ENCODE data around the gene DGUOK.
A peak's percentile ranks its signal among the peaks of the same experiment; 100 is the strongest.

DGUOK gene

GRCh38 chr2:73983322-73984202 is 56.9 kb downstream of the DGUOK start:
- no peak for DNase-seq

DNA sequence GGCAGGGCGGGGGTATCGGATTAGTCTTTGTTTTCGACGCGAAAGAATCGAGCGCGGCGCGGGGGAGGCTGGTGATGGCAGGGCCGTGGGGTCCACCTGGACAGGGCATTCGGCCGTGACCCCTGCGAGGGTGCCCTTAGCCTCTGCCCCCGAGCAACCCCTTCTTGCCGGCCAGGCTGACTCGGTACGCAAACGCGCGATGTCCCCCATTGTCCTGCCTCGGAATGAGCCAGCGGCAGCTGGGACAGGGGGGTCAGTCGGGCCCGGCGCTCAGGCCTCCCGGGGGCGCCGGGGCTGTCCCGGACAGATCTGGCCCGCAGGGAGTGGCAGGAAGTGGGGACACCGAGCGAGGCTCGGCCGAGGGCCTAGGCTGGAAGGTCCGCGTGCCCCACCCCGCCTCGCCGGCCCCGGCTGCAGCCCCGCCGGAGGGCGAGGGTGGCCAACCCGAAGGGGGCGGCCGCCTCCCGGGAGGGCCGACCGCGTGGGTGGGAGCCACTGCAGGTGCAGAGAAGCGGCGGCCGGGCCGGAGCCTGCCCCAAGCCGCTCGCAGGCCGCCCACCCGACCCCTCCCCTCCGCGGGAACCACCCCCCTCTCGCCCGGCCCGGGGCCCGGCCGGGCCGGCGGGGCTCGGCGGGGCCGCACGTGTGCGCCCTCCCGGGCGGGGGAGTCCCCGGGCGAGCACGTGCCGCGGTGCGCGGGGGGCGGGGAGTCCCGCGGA is 57.7 kb downstream of the DGUOK start, which contains the start of gene TET3:
Gene TET3 (plus strand): TSS at position 708 of the 719 bp plus-strand sequence. CDS start 1,494 bp downstream, outside the sequence.
- peak; percentile 71 for DNase-seq

- DNase-seq = peak; percentile 73
Observed at GRCh38 chr2:73984922-73985307, 58.2 kb downstream of the DGUOK start.

DNA sequence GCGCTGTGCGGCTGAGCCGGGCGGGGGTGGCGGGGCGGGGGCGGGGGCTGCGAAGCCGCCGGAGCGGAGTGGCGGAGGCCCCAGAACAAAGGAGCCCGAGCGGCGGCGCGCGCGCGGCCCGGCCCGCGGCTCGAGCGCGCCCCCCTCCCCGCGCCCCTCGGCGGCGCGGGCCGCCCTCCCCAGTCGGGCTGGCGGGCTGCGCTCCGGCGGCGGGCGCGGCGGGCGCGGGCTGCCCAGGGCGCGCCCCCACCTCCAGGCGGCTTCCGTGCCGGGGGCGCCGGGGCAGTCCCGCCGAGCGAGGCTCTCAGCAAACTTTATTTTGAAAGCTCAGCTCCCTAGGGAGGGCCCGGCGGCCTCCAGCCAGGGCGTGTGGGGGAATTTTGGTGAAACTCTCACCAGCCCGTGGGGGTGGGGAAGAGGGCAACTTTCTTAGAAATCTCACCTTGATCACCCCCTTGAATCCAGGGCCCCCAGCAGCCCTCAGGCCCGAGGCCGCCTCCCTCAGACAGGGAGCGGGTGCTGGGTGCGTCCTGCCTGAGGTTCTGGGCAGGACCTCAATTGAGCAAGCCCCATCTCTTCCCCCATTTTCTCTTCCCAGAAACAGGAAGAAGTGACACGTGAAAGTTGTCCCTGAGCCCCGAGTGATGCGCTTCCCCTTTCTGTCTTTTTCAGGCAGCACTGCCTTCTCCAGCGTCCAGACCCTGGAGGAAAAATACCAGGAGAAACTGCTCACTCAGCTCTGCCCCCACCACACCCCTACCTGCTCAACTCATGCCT is 58.8 kb downstream of the DGUOK start:
- DNase-seq = peak; percentile 72

- peak; percentile 42 for DNase-seq
Observed at GRCh38 chr2:73986085-73986681, 59.5 kb downstream of the DGUOK start.

DNA sequence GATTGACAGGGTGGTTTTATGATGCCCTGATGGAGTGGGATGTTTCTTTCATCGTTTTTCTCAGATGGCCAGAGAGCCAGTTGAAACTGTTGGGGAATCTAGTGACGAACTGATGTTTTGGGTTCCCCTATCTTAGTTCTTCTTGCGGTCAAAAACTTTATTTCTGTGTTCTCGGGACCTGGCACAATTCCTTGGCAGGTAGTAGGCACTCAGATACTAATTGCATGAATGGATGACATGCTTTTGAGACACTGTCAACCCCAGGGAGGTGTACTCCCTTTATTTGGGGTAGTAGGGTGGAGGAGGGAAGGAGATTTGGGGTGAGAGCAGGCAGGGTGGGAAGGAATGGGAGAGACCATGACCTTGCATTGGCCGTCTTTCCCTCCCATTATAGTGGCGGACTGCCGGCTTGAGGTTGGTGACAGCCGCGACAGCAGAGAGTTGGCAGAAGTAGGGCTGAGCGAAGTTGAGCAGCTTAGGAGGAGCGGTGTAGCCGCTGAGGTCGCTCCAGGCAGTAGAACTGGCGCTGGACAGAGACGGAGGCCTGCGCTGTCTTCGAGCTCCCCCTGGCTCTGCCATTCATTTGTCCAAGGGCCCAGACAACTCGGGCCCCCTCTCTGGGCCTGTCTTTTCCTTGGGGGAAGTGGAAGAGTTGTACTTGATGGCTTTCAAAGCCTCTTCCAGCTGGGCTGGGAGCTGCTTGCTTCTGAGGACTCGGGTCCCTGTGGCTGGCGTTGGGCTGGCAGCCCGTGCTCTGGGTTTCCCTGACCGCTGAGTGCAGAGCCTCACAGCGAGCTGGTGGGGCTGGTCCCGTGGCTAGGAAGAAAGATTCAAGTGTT is 60.6 kb downstream of the DGUOK start:
- peak; percentile 28 for DNase-seq

- no peak for DNase-seq
Observed at GRCh38 chr2:73987948-73988700, 61.4 kb downstream of the DGUOK start.

- DNase-seq = no peak
Observed at GRCh38 chr2:73989972-73990371, 63.3 kb downstream of the DGUOK start.

DNA sequence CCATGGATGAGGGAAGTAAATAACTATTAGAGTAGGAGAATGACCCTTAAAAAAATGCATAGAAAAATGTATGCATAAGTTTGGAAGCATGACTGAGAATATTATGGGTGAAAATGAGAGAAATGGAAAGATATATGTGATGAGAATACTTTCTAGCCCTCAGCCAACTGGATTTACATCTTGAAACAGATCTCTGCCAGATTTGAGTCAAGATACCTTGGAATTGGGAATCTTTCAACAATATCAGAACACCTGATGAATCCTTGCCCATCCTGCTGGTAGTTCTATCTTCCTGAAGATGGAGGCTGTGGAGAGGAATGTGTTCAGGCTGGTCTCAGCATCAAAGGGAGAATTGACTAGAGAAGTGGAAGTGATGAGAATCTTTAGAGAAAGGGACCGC is 63.9 kb downstream of the DGUOK start:
- no peak for DNase-seq

GRCh38 chr2:73992036-73992435 is 65.4 kb downstream of the DGUOK start:
- no peak for DNase-seq

DNA sequence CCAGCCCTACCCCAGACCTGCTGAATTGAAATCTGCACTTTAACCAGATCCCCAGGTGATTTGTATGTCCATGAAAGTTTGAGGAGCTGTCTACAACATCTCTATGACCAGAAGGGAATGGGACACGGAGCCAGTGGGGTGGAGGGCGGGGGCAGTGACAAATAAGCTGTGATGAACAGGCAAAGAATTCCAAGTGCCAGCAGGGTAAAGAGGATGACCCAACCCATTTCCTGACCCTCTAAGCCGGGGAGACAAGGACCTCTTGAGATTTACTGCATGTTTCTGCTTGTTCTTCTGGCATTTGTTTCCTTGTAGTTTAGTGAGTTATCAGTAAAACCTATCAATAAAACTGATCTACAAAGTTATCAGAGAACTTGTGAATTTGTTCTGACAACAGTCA is 66.7 kb downstream of the DGUOK start:
- no peak for DNase-seq

DNA sequence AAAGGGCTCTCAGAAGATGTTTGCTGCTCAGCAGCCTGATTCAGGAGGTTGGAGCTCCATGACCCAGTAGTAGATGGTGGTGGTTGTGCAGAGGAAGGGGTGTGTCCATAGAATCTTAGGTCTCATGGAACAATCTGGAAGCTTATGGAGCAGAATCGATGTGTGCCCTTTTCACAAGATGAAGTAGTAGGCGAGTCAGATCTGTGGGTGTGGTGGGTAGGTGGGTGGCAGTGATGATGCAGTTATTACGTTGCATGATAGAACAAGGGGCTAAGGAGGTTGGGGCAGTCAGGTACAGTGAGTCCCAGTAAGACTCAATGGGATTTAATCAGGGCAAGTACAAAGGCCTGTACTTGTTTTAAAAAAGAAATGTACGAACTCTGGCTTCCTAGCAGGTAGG is 67.1 kb downstream of the DGUOK start:
- DNase-seq = no peak

DNA sequence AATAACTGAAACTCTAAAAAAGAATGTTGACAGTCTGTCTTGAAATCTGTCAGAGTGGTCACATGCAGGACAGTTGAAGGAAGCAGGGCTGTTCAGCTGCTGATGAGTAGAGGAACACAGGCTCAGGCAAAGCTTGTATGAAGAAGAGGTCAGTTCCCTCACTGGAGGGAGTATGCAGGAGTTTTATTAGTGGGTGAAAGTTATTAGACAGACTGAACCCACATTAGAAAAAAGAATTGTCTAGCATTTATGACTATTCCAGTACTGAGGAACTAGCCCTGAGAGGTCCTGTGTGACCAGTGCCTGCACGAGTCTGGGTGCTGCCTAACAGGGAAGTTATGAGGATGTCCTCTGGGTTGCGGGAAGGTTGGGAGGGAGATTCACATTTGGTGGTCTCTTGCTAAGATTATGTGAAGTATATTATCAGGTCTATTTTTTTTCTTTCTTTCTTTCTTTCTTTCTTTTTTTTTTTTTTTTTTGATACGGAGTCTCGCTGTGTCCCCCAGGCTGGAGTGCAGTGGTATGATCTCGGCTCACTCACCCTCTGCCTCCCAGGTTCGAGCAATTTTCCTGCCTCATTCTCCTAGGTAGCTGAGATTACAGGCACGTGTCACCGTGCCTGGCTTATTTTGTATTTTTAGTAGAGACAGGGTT is 67.6 kb downstream of the DGUOK start:
- no peak for DNase-seq

DNA sequence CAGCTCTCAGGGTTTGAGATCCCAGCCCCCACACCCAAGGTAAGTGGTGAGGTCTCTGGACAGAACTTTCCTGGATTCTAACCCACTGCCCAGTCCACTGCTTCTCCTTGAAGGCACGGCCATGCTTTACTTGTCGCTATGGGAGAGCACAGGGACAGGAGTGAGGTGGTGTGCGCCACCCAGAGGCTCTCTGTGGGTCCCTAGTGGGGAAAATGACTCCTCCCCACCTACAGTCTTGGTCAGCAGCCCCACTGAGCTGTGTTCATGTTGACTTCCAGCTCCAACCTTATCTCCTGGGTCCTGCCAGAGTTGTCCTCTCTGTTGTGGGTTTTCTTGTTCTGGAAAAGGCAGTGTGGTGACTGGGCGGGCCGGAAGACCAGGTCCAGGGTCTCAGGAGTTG is 69.1 kb downstream of the DGUOK start:
- DNase-seq = no peak

- no peak for DNase-seq
Observed at GRCh38 chr2:73997813-73998212, 71.1 kb downstream of the DGUOK start.

- no peak for DNase-seq
Observed at GRCh38 chr2:73998451-73998850, 71.8 kb downstream of the DGUOK start.

- DNase-seq = no peak
Observed at GRCh38 chr2:73998933-73999332, 72.3 kb downstream of the DGUOK start.

GRCh38 chr2:73999881-74000597 is 73.4 kb downstream of the DGUOK start:
- no peak for DNase-seq

- no peak for DNase-seq
Observed at GRCh38 chr2:74000666-74001065, 74.0 kb downstream of the DGUOK start.

- no peak for DNase-seq
Observed at GRCh38 chr2:74001121-74001520, 74.4 kb downstream of the DGUOK start.

All from stimulated activated CD4-positive, alpha-beta T cell treated with anti-CD3 and anti-CD28 coated beads, Interleukin-12 subunit alpha, Interleukin-12 subunit beta, amount 100 ng/mL, for 4 hours (primary cell).